GM18499 (cell line): ENCODE data around the gene HPCAL1.
A peak's percentile ranks its signal among the peaks of the same experiment; 100 is the strongest.
"Not testable (repeated sequence)": the region's sequence is repeated elsewhere in the genome, so short reads cannot be mapped to it uniquely, and the experiment has no call there.

Experiments
- ATAC-seq: cut with Tn5 transposase; IDR thresholded peaks from one replicate; pipeline ENCODE4 v1.9.1; 2021; ENCODE audit warnings: moderate number of reproducible peaks; ENCODE audit not compliant: insufficient read depth, unreplicated experiment

Gene HPCAL1

DNA sequence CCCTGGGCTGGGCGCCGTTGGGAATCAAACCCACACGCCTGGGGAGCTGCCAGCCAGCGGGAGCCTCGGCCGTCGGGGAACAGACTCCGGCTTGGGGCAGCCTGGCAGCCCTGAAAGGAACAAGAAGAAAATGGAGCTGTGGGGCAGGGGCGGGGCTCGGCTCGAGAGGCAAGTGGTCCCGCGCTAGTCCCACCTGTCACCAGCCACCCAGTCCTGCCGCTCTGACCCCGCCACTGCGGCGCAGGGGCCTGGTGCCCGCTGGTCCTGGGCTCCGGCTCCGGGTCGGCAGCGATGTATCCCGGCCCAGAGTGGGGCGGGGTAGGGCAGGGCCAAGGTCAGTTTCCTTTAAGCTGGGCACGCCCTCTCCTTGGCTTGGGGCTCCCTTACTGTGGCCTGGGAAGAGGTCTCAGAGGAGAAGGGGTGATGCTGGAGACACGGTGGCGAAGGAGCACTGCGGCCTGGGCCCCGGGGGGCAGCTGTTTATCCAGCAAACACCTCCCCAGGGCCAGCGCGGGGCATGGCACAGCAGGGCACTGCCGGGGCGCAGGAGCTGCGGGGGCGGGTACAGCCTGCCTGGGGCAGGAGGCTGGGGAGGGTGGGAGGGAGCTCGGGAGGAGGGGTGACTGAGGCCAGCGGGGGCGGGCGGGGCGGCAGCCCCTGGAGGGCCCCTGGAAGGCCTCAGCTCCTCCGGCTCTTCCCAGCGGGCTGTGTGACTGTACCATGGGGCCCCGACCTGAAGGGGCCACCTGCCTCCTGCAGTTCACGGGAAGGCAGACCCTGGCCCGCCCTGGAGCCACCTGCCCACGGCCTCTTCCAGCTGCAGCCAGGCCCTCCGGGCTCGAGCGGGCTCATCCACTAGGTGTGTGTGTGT is 129.8 kb downstream of the HPCAL1 start:
- no peak for ATAC-seq

DNA sequence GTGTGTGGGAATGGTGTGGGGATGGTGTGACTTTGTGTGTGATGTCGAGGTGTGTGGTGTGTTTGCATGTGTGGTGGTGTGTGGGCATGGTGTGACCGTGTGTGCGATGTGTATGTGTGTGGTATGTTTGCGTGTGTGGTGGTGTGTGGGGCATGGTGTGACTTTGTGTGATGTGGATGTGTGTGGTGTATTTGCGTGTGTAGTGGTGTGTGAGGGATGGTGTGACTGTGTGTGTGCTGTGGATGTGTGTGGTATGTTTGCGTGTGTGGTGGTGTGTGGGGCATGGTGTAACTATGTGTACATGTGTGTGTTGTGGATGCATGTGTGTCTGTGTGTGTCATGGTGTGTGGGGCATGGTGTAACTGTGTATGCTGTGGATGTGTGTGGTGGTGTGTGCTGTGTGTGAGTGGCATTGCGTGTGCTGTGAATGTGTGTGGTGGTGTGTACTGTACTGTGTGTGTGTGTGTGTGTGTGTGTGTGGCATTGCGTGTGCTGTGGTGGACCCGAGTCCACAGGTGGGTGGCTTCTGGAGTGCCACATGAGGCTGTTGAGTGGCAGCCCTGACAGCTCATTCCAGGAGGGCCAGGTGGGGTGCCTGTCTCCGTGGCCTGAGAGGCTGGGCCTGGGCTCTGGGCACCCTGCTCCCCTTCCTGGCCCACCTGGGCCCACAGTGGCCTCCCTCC is 130.7 kb downstream of the HPCAL1 start:
- no peak for ATAC-seq

DNA sequence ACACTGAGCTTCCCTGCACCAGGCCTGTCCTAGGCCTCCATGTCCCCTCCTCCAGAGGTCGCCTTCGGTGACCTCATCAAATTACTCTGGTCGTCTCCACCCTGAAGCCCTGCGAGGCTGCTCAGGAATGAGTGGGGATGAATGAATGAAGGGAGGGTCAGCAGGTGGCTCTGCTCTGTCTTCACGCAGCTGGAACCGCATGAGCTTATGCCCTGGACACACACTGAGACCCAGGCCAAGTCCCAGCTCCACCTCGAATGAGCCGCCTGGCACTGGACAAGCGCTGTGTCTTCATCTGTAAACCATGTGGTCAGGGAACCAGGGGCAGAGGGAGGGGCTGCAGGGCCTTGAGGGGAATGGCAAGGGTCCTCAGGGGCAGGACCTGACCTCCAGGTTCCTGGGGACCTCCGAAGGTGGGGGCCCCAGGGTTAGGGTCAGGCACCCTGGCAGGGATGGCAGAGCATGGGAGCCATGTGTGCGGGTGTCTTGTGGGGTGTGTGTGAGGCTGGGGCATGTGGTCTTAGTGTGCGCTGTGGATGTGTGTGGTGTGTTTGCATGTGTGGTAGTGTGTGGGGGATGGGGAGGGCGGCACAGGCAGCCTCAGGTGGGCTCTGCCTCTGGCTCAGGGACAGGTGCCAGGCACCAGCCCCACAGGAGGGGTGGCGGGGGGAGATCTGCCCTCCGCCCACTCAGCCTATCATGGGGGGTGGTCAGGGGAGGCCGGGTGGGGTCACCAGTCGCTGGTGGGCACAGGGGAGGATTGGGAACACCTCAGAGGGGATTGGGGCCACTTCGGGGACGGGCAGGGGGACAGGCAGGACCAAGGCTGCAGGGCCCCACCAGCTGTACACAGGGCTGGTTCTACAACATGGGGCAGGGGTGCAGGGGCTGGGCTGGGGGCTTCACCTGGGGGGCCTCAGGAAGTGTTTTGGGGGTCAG is 131.5 kb downstream of the HPCAL1 start:
- ATAC-seq: no peak

DNA sequence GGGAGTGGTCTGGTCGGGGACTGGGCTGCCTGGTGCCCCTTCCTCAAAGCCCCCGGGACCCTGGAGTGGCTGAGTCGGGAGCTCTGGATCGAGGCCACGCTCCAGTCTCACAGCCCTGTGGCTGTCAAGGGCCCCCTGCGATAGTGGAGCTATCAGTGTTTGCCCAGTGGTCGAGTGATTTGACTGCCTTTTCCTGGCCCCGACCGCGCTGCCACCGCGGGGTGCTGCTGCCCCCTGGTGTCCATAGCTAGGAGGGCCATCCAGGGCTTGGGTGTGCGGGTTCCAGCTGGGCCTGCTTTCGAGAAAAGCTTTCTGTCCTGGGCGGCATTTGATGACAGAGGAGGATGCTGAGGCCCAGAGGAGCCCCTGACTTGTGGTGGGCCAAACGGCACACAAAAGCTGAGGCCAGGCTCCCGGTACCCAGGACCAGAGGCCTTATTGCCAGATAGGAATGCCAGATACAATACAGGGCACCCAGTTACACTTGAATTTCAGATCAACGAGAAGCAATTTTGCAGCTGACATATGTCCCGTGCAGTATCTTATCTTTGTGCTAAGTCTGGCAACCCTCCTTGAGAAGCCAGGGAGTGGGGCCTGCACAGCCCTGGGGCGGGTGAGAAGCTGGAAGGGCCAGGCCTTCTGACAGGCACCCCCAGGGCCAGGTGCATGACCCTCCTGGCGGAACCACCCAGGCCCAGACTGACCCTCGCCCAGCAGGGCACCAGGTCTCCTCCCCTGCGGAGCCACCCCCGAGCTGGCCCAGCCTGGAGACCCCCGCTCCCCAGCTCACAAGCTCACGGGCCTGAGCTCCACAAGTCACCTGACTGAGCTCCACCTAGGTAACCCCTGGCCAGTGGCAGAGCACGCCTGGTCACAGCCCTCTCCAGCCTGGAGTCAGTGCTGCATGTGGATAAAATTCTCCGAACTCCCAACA is 132.4 kb downstream of the HPCAL1 start:
- no peak for ATAC-seq

DNA sequence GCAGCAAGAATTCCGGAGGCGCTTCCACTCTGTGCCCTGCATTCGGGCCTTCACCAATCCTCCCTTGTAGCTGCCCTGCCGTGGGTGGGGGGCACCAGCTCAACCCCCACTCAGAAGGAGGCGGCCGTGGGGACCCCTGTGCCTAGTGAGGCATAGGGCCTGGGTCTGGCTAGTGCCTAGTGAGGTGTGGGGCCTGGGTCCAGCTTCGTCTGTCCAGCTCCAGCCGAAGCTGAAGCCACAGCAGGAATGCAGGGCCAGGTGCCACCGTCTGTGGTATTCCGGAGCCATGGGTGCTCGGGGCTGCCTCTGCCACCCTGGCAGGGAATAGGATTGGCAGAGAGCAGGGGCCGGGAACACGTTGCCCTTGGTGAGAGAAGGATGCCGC is 133.1 kb downstream of the HPCAL1 start:
- ATAC-seq: no peak

DNA sequence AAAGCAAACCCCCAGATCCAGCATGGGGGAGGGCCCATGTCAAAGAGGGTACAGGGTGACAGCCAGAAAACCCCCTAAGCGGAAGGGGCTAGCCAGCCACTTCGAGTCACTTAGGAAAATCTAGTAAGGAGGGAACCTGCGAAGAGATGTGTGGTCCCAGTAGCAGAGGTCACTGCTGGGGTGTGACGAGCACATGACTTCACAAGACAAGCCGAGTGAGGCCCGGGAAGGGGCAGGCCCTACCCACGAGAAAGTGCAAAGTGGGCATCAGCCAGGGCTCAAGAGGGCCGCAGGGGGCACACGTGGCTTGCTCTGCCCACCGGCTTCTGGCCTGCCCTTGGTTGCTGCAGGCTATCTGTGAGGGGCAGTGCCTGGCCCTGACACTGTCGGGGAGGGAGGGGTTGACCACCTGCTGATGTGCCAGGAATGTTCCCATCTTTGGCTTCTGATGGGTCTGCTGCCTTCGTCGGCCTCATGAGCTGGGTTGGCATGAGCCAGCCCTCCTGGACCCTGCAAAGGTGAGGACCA is 133.9 kb downstream of the HPCAL1 start:
- no peak for ATAC-seq

DNA sequence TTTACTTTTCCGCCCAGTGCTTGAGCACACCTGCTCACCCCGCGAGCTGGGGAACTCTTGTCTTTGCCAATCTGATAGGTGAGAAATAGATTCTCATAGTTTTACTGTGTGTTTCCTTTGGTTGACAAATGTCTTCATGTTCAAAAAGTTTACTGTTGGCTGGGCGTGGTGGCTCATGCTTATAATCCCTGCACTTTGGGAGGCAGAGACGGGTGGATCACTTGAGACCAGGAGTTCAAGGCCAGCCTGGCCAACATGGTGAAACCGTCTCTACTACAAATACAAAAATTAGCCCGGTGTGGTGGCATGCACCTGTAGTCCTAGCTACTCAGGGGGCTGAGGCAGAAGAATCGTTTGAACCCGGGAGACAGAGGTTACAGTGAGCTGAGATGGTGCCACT is 135.1 kb downstream of the HPCAL1 start:
- no peak for ATAC-seq

DNA sequence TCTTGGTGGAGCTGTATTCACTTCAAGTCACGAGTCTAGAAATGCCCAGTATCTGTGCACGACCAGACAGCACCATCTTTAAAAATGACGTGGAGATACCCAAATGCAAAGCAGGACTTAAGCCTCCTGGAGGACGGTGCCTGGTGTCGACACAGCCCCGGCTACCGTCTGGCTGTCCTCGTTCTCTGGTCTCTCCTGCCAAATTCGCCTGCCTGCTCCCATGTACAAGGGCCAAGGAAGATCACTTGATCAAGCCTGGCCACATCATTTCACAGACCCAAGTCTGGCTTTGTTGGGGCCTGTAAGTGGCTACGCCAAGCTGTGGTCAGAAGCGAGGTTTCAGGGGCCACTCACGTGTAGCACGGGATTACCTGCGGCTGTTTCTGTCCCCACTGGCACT is 136.0 kb downstream of the HPCAL1 start:
- no peak for ATAC-seq

DNA sequence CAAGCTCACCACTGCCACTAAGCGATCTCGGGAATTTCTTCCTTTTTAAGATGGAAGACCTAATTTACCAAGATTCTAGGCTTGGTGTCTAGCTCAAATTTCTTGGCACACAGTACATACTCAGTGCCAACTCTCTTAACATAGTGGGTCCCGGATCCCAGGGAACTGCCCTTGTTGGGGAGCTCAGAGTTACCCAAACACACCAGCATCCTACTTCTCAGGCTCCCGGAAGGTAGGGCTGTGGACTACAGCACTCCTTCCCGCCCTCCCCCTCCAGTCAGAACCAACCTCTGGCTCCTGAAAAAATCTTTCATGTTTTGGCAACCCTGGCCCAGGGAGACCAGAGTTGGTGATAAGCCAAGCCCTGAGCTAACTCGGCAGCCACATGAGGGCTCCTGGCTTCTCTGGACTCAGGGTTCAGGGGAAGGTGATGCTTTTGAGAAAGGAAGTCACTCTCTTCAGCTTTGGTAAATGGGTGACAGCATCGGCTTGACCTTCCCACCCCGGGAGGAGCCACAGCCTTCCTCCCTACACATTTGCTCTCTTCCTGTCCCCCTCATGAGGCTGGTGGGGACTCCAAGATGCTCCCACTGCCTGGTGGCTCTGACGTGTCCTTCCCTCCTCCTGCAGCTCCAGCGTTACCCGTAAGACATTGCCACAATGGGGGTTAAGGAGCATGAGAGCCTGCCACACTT is 136.6 kb downstream of the HPCAL1 start:
- no peak for ATAC-seq

DNA sequence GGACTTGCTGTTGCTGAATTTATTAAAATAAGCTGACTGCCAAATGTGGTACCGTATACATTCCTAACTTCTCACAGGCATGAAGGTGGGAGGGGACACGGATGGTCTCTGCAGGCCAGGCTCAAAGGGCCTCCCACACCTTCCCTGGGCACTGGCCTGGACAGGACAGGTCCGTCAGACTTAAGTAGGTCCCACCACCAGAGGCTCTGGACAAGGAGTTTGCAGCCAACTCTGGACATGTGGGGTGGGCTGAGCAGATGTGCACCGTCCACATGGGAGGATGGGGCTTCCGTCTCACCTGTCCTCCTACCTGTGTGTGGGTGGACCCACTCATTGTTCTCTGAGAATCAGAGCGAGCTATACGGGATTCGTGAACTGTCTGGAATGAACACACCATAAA is 137.3 kb downstream of the HPCAL1 start:
- no peak for ATAC-seq

DNA sequence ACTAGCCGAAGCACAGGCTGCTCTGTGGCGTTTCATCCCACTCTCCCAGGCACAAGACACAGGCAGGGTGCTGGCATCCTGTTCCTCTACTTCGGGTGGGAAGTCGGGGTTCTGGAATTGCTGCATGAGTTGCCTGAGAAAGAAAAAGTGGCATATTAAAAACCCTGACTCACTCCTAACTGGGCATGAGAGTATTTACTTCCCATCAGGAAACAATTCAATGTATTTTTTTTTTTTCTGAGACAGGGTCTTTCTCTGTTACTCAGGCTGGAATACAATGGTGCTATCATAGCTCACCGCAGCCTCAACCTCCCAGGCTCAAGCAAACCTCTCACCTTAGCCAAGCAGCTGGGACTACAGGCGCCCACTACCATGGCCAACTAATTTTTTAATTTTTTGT is 138.0 kb downstream of the HPCAL1 start:
- no peak for ATAC-seq

DNA sequence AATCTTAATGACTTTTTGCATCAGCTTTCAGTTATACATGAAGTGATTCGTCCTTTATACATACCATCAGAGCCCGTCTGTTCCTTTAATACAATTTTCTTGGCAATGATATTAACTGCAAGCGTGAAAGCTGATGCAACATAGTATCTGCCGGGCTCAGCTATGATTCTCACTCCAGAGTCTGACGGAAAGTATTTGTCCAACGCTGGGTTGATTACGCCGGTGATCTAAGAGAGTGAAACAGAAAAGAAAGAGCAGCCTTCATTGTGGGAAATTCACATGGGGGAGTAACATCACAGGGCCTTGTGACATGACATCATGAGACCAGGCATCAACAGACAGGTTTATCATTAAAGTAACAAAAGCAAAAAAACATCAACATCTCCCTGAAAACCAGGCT is 139.2 kb downstream of the HPCAL1 start:
- ATAC-seq: no peak

DNA sequence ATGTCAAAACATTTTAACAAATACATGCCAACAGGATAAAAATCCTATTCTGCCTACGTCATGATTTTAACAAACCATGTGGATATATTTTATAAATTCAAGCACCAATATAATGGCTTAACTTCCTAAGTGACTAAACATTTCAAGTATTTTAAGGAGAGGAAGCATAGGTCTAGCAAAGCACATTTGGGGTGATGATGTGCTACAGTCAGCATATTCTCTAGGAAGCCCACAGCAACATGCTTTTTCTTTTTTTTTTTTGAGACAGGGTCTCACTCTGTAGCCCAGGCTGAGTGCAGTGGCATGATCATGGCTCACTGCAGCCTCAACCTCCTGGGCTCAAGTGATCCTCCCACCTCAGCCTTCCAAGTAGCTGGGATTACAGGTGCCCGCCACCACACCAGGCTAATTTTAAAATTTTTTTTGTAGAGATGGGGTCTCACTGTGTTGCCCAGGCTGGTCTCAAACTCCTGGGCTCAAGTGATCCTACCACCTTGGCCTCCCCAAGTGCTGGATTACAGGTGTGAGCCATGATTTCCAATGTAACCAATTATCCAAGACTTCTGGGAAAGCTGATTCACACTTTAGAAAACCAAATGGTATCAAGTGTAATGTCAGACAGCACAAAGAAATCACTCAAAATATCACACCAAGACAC is 139.9 kb downstream of the HPCAL1 start:
- not testable (repeated sequence) for ATAC-seq

DNA sequence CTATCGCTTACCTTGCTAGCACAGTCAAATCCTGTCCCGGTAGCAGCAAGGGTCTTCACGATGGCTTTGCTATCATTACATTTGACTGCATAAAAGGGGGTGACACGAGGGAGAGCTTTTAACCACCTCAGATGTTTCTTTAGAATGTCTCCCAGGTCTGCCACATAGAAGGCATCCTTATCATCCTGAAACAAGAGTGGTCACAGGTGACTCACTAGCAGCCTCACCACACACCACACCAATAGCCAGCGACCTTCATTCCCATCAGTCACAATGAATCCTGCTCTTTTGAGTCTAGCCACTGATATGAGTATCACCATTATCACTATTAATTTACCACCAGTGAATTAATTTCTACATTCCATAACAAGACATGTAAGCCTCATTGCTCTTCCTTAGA is 141.8 kb downstream of the HPCAL1 start:
- ATAC-seq: no peak

DNA sequence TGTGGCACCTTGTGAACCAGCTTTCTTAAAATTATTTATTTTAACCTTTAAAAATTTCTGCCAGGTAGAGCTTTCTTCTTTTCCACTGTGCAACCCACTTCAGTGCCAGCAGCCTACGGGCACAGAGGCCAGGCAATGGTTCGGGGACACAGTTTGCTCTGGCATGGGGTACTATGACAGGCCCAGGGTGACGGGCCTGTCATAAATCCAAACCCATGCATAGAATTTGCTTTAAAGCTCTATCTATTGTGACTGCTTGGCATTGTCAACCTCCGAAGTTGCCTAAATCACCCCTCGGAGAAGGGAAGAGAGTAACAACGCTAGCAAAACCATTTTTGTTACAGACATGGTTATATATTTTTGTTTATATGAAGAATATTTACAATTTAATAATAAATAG is 143.9 kb downstream of the HPCAL1 start:
- ATAC-seq: no peak

DNA sequence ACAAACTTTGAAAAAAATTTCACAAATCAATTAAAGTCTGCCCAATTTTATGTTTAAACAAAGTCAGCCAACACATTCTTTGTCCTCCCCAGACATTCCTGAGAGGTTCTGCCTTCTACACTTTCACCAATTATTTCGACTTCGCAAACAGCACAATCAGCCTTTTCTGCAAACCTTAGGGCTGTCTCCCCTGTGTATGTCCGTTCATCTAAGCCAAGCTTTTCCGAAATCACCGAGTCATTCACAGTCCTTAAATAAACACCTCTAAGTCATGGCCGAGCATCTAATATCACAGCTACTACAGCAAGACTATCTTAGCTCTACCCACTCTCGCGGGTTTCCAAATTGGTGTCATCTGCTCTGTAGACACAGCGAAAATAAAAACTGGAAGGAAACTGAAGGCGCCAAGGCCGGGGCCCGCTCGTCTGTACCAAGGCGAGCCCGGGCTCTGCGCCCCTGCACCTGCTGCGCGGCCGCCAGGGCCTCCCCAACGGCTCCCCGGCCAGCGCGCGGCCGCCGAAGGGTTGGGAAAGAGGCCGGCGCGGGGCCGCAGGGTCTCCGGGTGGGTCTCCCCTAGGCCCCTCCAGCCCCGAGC is 144.7 kb downstream of the HPCAL1 start:
- ATAC-seq: peak; percentile 15

DNA sequence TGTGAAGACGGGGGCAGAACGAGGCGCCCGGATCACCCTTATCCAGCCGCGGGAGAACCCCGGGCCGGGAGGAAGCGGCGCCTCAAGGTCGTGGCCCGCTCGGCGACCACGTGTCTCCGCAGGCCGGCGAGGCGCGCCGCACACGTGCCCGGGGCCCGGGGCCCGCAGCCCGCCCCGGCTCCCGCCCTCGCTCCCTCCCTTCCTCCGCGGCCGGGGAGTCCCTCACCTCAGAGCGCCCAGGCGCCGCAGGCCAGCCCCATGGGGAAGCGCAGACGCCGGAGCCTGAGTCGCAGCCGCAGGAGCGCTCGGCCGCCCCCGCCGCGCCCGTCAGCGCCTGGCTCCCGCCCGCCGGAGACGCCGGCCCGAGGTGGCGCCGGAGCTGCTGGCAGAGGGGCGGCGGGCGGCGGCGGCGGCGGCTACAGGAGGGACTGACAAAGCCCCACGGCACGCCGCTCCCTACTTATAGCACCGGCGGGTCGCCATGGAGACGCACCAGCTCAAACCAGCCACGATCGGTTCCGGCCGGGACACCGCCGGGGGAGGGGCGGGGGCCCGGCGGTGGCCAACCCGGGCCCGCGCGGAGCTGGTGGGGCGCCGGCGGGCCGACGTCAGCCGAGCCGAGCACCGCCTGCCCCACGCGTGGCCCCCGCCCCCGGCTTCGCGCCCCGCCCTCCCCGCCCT is 145.3 kb downstream of the HPCAL1 start, which contains the start of gene ODC1:
Gene ODC1 (minus strand): TSS at position 433 of the 681 bp plus-strand sequence. CDS start 3,295 bp downstream, outside the sequence.
- ATAC-seq: peak; percentile 30
